ENCODE results near the gene NCF1. TPM values are rescaled to one million over a fixed set of nuclear protein-coding genes. Genes with fewer than 3 reads are reported as not detected.
A peak's percentile ranks its signal among the peaks of the same experiment; 100 is the strongest.
"Not testable (repeated sequence)": the region's sequence is repeated elsewhere in the genome, so short reads cannot be mapped to it uniquely, and the experiment has no call there.

Gene NCF1
- total RNA-seq, 2 experiments from 2014 or later, result 0.50 to 0.59 TPM

- H3K9me3 Mint-ChIP-seq; H3K27me3 Mint-ChIP-seq (ENCODE audit: low read depth); H3K4me1 Mint-ChIP-seq (ENCODE audit: low read depth); H3K27ac Mint-ChIP-seq; CTCF ChIA-PET; intact Hi-C loops (cut with micrococcal nuclease); H3K4me3 Mint-ChIP-seq; H3K36me3 Mint-ChIP-seq (ENCODE audit: low read depth): not testable (repeated sequence)
- peak; percentile 18 for DNase-seq
Observed at GRCh38 chr7:74798644-74799043, 24.8 kb downstream of the NCF1 start.

GRCh38 chr7:74815882-74816281, 42.1 kb downstream of the NCF1 start:
- DNase-seq; H3K27me3 Mint-ChIP-seq (ENCODE audit: low read depth); H3K4me3 Mint-ChIP-seq; H3K27ac Mint-ChIP-seq; H3K4me1 Mint-ChIP-seq (ENCODE audit: low read depth); H3K9me3 Mint-ChIP-seq; CTCF ChIA-PET; H3K36me3 Mint-ChIP-seq (ENCODE audit: low read depth); intact Hi-C loops (cut with micrococcal nuclease): not testable (repeated sequence)

GRCh38 chr7:74820146-74820805, 46.5 kb downstream of the NCF1 start:
- H3K9me3 Mint-ChIP-seq; H3K27me3 Mint-ChIP-seq (ENCODE audit: low read depth); H3K36me3 Mint-ChIP-seq (ENCODE audit: low read depth); intact Hi-C loops (cut with micrococcal nuclease); H3K4me3 Mint-ChIP-seq; H3K4me1 Mint-ChIP-seq (ENCODE audit: low read depth); H3K27ac Mint-ChIP-seq; CTCF ChIA-PET; DNase-seq: not testable (repeated sequence)

- DNase-seq; H3K27ac Mint-ChIP-seq; H3K27me3 Mint-ChIP-seq (ENCODE audit: low read depth); H3K4me1 Mint-ChIP-seq (ENCODE audit: low read depth); H3K36me3 Mint-ChIP-seq (ENCODE audit: low read depth); H3K4me3 Mint-ChIP-seq; intact Hi-C loops (cut with micrococcal nuclease); H3K9me3 Mint-ChIP-seq; CTCF ChIA-PET: not testable (repeated sequence)
Observed at GRCh38 chr7:74821259-74821658, 47.4 kb downstream of the NCF1 start.

- H3K36me3 Mint-ChIP-seq (ENCODE audit: low read depth); H3K4me3 Mint-ChIP-seq; DNase-seq; H3K9me3 Mint-ChIP-seq; H3K27ac Mint-ChIP-seq; CTCF ChIA-PET; intact Hi-C loops (cut with micrococcal nuclease); H3K4me1 Mint-ChIP-seq (ENCODE audit: low read depth); H3K27me3 Mint-ChIP-seq (ENCODE audit: low read depth): not testable (repeated sequence)
Observed at GRCh38 chr7:74829959-74830358, 56.1 kb downstream of the NCF1 start.

- H3K4me3 Mint-ChIP-seq; H3K4me1 Mint-ChIP-seq (ENCODE audit: low read depth); DNase-seq; H3K36me3 Mint-ChIP-seq (ENCODE audit: low read depth); intact Hi-C loops (cut with micrococcal nuclease); H3K9me3 Mint-ChIP-seq; H3K27ac Mint-ChIP-seq; H3K27me3 Mint-ChIP-seq (ENCODE audit: low read depth); CTCF ChIA-PET: not testable (repeated sequence)
Observed at GRCh38 chr7:74830411-74830810, 56.6 kb downstream of the NCF1 start.

Other genes starting within 250 kb of the NCF1 start
- gene GTF2I, start 116.3 kb upstream of the NCF1 start, total RNA-seq, result 10 to 100 TPM; 81.3 to 81.5 TPM
- 1 to 10 TPM; 2.0 to 2.1 TPM for gene GTF2IRD2, start 77.6 kb downstream of the NCF1 start, total RNA-seq
- 1 to 10 TPM; 1.3 to 2.1 TPM for gene CASTOR2, start 190.7 kb downstream of the NCF1 start, total RNA-seq

Data from activated naive CD4-positive, alpha-beta T cell treated with anti-CD3 and anti-CD28 coated beads for 36 hours (primary cell).